T1000 (cell line): ENCODE measurements around the gene NPLOC4.

ENCODE experiments used
- DNase-seq: peaks from one replicate; lab custom pipeline; 2025; ENCODE audit warnings: mixed read lengths; lab: John Stamatoyannopoulos, UW

NPLOC4 gene

DNA sequence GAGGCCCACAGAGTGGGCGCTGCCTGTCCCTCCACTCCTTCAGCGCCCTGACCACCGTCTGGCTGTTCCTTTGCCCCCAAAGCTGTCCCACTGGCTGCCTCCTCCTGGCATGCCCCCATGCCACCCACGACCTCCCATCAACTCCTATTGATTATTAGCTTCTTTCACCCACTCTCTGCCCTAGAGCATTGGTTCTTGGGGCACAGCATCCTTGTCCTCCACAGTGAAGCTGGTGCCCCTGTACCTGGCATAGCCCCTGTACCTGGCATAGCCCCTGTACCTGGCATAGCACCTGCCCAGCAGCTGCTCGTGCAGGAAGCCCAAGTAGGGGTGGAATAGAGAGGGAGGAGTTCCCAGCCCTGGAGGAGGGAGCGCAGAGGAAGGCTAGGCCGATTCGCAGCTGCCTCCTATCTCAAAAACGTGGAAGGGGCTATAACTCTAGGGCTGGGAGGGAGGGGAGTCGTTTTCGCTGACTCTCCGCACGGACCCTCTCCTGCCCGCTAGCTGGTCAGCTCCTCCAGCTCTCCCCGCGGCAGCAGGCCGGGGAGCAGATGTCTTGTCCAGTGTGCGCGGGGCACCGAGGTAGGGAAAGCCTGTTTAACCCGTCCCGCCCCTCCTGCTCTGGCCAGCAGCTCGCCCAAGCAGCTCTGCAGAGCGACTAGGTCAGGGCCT, 118.7 kb downstream of the NPLOC4 start:
- no peak for DNase-seq

DNA sequence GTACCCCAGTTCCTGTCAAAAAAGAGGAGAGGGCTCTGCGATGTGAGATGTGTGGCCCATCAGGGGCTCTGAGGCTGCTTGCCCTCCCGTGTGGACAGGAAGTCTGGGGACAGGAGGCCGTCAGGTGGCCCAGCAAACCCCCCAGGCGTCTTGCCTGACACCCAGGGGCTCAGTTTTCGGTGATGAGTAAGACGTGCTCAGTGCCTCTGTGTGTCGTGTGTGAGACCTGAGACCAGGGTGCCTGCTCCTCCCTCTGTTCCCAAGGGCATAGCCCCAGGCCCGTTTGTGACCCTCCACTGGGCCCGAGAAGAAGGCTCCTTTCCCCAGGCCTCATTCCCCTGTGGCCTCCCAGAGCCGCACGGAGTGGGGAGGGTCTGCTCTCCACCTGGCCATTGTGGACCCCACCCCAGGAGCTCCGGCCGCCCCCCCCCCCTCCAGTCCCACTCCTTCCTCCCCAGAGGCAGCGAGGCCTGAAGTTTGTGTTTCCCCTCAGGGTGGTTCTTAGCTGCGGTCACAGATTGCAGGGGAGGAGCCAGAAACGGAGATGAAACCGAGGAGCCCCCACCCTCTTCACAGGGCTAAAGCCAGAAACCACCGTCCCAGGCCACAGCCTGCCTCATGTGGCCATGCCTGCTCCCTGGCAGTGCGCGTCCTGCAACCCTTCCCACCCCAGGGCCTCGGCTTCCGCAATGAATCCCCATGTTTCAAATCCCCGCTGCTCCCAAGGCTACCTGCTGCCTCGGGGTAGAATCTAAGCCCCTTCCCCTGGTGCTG, 119.4 kb downstream of the NPLOC4 start:
- DNase-seq, result no peak

- no peak for DNase-seq
Observed at GRCh38 chr17:81517009-81517338, 119.9 kb downstream of the NPLOC4 start.

GRCh38 chr17:81516439-81516838, 120.5 kb downstream of the NPLOC4 start:
- DNase-seq, result no peak

DNA sequence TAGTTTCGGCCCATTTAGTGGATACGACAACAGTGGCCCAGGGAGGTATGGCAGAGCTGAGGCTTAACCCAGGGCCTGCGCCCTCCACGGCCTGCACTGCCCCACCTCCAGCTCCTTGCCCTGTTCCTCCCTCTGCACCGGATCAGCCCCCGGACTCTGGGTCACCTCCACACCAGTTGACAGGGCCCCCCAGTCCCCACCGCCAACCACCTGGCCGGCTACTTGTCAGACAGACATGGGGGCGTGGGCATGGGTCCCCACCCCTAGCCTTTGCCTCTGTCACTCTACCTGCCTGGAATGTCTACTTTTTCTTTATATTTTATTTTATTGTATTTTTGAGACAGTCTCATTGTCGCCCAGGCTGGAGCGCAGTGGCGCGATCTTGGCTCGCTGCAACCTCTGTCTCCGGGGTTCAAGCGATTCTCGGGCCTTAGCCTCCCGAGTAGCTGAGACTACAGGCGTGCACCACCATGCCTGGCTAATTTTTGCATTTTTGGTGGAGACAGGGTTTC, 121.3 kb downstream of the NPLOC4 start:
- DNase-seq, result no peak

DNA sequence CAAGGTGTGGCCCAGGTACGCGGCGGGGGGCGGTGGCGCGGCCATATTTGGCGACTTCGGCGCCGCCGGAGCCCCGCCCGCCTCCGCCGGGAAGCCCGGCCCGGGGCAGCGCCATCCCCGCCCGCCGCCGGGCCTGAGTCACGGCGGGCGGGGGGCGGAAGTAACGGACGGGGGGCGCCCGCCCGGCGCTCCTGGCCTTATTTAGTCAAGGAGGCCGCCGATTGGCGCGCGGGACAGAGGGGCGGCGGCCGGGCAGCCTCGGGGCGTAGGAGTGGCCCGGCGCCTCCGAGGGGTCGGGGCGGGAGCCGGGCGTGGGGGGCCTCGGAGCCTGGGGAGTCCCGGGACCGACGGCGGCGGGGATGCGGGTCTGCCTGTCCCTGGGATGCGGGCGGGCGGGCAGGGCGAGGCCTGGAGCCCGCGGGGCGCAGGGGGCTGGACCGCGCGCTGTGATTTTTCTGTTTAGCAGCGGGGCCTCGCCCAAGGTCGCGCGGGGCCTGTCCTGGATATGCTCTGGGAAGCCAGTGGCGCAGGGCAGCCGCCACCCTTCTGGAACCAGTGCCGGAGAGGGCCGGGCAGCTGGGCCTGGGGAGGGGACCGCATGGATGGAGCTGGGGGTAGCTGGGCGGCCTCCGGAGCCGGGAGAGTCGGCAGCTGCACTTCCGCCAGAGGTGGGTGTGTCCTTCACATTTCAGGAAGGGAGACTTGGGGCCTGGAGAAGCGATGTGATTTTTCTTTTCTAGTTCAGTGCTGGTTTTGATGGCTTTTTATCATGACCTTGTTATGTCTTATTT, 122.0 kb downstream of the NPLOC4 start:
- no peak for DNase-seq

- DNase-seq, result no peak
Observed at GRCh38 chr17:81514489-81514738, 122.5 kb downstream of the NPLOC4 start.

DNA sequence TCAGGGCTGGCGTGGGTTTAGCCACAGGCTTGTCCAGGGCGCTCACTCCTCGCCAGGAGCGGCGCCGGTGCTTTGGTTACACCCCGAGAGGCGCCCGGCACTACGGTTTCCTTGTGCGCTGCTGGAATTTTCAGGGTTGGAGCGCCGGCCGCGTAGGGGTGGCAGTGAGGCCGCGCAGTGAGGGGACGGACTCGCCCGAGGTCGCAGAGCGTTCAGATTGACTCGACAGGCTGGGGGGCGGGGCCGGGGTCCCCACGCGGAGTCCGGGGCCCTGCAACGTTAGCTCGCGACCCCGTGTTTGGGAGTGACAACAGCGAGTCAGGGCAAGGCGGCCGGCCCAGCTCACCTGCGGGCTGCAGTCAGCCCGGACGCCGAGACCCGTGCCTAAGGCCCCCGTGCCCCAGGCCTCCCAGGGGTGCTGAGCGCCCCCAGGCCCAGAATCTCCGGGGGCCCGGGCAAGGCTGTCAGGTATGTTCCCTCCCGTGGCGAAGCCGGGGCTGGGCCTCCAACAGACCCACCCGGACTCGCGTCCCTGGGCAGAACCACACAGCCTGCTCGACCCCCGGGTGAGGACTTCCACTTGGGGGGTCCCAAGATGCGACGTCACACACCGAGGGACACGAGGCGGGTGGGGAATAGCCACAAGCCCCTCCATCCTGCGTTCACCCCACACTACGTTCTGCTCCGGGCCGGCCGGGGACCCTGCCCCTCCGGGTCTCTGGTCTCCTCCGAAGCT, 123.0 kb downstream of the NPLOC4 start:
- no peak for DNase-seq

DNA sequence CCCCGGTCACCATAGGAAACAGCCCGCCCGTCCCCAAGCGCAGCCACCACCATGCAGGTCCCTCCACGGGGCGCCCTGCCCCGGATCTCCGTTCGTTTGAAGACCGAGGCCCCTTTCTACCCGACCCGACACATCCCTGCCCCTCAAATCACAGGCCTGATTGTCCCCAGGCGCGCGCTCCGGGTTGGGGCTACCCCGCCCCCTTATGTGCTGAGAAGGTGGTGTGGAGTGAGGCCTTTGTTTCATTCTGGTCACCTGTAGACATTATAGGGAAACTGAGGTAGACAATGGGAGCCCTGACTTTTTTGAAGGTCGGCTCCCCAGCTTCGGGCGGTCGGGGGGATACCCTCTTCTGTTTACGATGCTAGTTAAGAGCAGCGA, 123.5 kb downstream of the NPLOC4 start:
- DNase-seq, result no peak

DNA sequence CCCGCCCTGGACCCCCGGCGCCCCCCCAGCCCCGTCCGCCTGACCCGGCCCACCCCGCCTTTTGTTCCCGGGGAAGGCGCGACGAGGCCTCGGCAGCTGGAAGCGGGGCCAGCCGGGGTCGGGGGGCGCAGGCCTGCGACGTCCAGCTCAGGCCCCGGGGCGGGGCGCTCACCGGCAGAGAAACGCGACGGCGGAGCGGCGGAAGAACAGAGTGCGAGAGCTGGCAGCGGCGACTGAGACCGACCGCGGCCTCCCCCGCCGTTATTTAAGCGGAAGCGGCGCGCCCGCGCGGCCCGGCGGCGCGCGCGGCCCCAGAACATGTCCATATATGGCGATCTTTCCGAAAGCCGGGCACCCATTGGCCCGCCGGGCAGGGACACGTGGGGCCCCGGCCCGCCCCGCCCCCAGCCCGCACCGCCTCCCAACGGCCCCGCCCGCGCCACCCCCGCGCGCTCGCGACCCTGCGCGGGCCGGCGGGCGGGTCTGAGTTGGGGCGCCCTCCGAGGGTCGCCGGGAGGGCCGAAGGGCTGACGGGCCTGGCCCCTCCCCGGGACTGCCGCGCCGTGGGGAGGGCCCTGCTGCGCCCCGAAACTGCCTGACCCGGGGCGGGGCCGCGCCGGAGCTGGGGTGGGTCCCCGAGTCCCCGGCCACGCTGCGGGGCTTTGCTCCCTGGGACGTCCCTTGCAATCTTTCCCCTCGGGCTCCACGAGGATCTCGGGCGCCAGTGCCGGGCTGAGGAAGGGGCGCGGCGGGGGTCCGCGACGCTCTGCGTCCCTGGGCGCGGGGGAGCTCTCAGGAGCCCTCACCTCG, 124.1 kb downstream of the NPLOC4 start, which contains the start of gene ACTG1:
ACTG1 (minus strand) TSS at position 238 of the 810 bp plus-strand sequence. CDS start 445 bp downstream, outside the sequence.
- peak; percentile 92 for DNase-seq

GRCh38 chr17:81511804-81512561, 124.9 kb downstream of the NPLOC4 start:
- DNase-seq, result no peak

- DNase-seq, result no peak
Observed at GRCh38 chr17:81511554-81511803, 125.4 kb downstream of the NPLOC4 start.

DNA sequence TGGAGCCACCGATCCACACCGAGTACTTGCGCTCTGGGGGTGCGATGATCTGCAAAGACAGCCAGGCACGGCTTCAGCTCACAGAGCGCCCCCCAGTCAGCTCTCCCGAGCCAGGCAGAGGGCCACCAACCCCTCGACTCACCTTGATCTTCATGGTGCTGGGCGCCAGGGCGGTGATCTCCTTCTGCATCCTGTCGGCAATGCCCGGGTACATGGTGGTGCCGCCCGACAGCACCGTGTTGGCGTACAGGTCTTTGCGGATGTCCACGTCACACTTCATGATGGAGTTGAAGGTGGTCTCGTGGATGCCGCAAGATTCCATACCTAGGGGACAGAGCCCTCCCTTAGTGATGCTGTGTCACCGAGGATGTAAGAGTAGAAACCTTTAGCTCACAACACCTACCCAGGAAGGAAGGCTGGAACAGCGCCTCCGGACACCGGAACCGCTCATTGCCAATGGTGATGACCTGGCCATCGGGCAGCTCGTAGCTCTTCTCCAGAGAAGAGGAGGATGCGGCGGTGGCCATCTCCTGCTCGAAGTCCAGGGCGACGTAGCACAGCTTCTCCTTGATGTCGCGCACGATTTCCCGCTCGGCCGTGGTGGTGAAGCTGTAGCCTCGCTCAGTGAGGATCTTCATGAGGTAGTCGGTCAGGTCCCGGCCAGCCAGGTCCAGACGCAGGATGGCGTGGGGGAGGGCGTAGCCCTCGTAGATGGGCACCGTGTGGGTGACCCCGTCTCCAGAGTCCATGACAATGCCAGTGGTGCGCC, 125.9 kb downstream of the NPLOC4 start:
- no peak for DNase-seq

DNA sequence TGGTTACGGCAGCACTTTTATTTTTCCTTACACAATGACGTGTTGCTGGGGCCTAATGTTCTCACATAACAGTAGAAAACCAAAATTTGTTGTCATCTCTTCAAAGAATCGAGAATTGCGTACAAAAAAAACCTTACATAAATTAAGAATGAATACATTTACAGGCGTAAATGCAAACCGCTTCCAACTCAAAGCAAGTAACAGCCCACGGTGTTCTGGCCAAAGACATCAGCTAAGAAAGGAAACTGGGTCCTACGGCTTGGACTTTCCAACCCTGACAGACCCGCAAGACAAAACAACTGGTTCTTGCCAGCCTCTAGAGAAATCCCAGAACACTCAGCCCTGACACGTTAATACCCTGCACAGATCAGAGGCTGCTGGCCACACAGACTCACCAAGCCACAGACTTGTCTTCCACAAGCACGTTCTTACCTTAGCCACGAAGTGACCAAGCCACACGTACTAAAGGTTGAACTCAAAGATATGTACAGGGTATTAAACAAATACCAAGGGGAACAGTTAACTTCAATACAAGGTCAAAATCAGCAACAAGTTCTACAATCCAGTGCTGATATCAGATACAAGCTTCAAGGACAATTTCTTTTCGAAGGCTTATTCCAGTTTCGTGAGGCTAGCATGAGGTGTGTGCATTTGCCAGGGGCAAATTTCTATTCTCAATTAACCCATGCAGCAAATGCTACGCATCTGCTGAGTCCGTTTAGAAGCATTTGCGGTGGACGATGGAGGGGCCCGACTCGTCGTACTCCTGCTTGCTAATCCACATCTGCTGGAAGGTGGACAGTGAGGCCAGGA, 126.7 kb downstream of the NPLOC4 start:
- no peak for DNase-seq

GRCh38 chr17:81509207-81509971, 127.5 kb downstream of the NPLOC4 start:
- no peak for DNase-seq

DNA sequence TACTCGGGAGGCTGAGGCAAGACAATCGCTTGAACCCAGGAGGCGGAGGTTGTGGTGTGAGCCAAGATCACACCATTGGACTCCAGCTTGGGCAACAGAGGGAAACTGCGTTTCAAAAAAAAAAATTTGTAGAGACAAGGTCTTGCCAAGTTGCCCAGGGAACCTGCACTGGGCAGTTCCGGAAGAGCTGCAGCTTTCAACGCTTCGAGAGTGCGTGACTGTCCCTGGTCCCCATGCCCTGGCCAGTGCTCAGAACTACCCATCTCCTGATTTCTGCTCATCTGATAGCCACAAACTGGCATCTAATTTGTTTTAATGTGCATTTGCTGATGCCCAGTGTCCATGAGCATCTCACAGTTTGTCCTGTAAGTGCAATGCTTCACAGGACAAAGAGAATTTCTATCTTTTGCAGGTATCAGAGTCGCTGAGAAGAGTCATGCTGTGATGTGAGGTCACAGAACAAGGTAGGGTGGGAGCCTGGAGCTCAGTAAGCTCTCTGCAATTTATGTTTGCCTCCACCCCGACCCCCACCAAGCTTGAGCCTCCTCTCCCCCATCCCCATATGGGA, 128.2 kb downstream of the NPLOC4 start:
- no peak for DNase-seq
